C4-2B (cell line): ENCODE results near the gene RHBDF2.

Source experiments
- H3K27ac ChIP-seq: fragments of 450-650 bp; 2 replicates; pipeline ENCODE4 v1.5.1; 2017
- CTCF ChIP-seq: fragments of 450-650 bp; conservative IDR thresholded peaks from 2 replicates; pipeline ENCODE4 v1.5.1; 2017; ENCODE audit warnings: mild to moderate bottlenecking
- ZFX ChIP-seq: fragments of 450-650 bp; IDR thresholded peaks from 2 replicates; pipeline ENCODE4 v1.6.1; 2017

RHBDF2 gene

GRCh38 chr17:76541739-76542454 lies 40.7 kb upstream of the RHBDF2 start:
- no peak overlapping the region for H3K27ac ChIP-seq
- TF ChIP-seq ZFX (no peak), CTCF (no peak)

- TF ChIP-seq ZFX (no peak), CTCF (no peak)
- peak overlapping the region; percentile 53 for H3K27ac ChIP-seq
Observed at GRCh38 chr17:76540381-76541300, 39.4 kb upstream of the RHBDF2 start.

GRCh38 chr17:76539631-76540271 lies 38.5 kb upstream of the RHBDF2 start, which contains the start of gene PRCD:
Gene PRCD, plus strand, starts transcription at chr17:76540044. Its CDS starts 98 bp downstream, at chr17:76540142.
- peak within 1 kb of the TSS; percentile 53 for H3K27ac ChIP-seq
- TF ChIP-seq CTCF = no peak
- TF ChIP-seq ZFX = no peak

- TF ChIP-seq ZFX (no peak), CTCF (no peak)
- H3K27ac ChIP-seq = no peak overlapping the region
Observed at GRCh38 chr17:76538941-76539570, 37.8 kb upstream of the RHBDF2 start.

- TF ChIP-seq CTCF (no peak), ZFX (no peak)
- H3K27ac ChIP-seq = no peak overlapping the region
Observed at GRCh38 chr17:76538281-76538931, 37.2 kb upstream of the RHBDF2 start.

- H3K27ac ChIP-seq = no peak within 1 kb of the TSS
- no peak for TF ChIP-seq CTCF
Observed at GRCh38 chr17:76537578-76538280, 36.5 kb upstream of the RHBDF2 start, which contains the start of gene CYGB. Gene CYGB, minus strand, starts transcription at chr17:76537709. Its CDS starts 167 bp downstream, at chr17:76537542.
